Measurements from ENCODE around the gene FUT4. TPM values are rescaled to one million over a fixed set of nuclear protein-coding genes. Genes with fewer than 3 reads are reported as not detected.

FUT4 gene
- total RNA-seq, 1 experiment from 2014 or later: 7.7 TPM

DNA sequence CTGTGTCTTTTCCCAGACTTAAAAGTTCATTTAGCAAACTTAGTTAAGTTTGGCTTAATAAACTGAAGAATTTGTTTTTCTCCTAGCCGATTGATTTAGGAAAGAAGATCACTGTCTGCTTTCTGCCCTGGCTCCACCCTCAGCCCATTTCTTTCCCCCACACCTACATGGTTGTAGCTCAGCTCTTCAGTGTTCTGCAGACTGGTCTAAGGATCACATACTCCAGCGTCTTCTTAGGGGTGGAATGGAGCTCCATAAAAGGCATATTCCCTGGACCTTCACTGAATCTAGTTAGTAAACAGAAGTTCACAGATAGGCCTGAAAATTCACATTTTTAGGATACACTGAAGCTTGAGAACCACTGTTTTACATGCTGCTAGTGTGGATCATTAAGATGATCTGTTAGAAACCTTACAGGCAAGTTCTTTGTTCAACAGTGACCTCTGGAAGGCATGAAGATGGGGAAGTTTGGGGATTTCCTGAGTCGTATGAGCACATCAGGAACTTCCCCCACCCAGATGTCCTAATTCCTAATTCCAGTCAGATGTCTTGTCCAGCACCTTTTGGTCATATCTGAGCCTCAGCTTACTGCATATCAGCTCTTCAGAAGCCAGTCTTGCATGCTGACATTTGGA lies 40.3 kb downstream of the FUT4 start:
- ATAC-seq: no peak
- no peaks in the 10 kb centered on the region for H3K9me3 Mint-ChIP-seq
- no peak overlapping the region for H3K27ac Mint-ChIP-seq
- no peak overlapping the region for H3K4me3 Mint-ChIP-seq
- H3K27me3 Mint-ChIP-seq (ENCODE audit: low read depth): peaks cover 12% of the 10 kb centered on the region
- no peak for TF ChIP-seq RELA (CRISPR knock-in tag; IDR thresholded peaks at IDR 0.05; ENCODE audit: borderline replicate concordance)
- TF ChIP-seq ATF2 (CRISPR knock-in tag; IDR thresholded peaks at IDR 0.05; ENCODE audit: borderline replicate concordance, low read depth): no peak
- no peak for TF ChIP-seq ZNF317 (CRISPR knock-in tag; IDR thresholded peaks at IDR 0.05; ENCODE audit: borderline replicate concordance, low read depth)
- TF ChIP-seq, protein P1, sequence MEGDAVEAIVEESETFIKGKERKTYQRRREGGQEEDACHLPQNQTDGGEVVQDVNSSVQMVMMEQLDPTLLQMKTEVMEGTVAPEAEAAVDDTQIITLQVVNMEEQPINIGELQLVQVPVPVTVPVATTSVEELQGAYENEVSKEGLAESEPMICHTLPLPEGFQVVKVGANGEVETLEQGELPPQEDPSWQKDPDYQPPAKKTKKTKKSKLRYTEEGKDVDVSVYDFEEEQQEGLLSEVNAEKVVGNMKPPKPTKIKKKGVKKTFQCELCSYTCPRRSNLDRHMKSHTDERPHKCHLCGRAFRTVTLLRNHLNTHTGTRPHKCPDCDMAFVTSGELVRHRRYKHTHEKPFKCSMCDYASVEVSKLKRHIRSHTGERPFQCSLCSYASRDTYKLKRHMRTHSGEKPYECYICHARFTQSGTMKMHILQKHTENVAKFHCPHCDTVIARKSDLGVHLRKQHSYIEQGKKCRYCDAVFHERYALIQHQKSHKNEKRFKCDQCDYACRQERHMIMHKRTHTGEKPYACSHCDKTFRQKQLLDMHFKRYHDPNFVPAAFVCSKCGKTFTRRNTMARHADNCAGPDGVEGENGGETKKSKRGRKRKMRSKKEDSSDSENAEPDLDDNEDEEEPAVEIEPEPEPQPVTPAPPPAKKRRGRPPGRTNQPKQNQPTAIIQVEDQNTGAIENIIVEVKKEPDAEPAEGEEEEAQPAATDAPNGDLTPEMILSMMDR (IDR thresholded peaks at IDR 0.05): no peak
- ChIA-PET POLR2A (interaction anchor here (0.6 kb wide), 1 partner anchor 23 kb away, joined by 3 read pairs; no protein-coding TSS in a partner anchor), CTCF (interaction anchor here (0.5 kb wide), 1 partner anchor 39 kb away, joined by 3 read pairs; no protein-coding TSS in a partner anchor)
- DNase-seq (ENCODE audit: low spot score): no peak
- no peaks in the 10 kb centered on the region for H3K36me3 Mint-ChIP-seq
- H3K4me1 Mint-ChIP-seq: no peaks in the 10 kb centered on the region

- H3K27me3 Mint-ChIP-seq (ENCODE audit: low read depth): peaks cover 12% of the 10 kb centered on the region
- DNase-seq (ENCODE audit: low spot score) (no peak), ATAC-seq (no peak)
- no peak for TF ChIP-seq ZBTB43 (CRISPR knock-in tag; IDR thresholded peaks at IDR 0.05)
- TF ChIP-seq PRDM15 (CRISPR knock-in tag; IDR thresholded peaks at IDR 0.05): no peak
- POLR2A ChIA-PET: no interaction called here
- no peaks in the 10 kb centered on the region for H3K4me1 Mint-ChIP-seq
- CTCF ChIA-PET: interaction anchor here (0.5 kb wide), 1 partner anchor 38 kb away, joined by 3 read pairs; no protein-coding TSS in a partner anchor
- H3K9me3 Mint-ChIP-seq: no peaks in the 10 kb centered on the region
- H3K36me3 Mint-ChIP-seq: no peaks in the 10 kb centered on the region
- H3K4me3 Mint-ChIP-seq: no peak overlapping the region
- H3K27ac Mint-ChIP-seq: no peak overlapping the region
Measured at GRCh38 chr11:94584978-94585377, 41.3 kb downstream of the FUT4 start.

GRCh38 chr11:94585399-94585798 lies 41.7 kb downstream of the FUT4 start:
- CTCF ChIA-PET: no interaction called here
- H3K4me3 Mint-ChIP-seq: no peak overlapping the region
- ATAC-seq: no peak
- TF ChIP-seq ZNF416 (CRISPR knock-in tag; IDR thresholded peaks at IDR 0.05) (no peak), NR3C1 (CRISPR knock-in tag; conservative IDR thresholded peaks at IDR 0.05; ENCODE audit: low read depth) (no peak), NR2C2 (CRISPR knock-in tag; IDR thresholded peaks at IDR 0.05) (no peak), SMAD3 (CRISPR knock-in tag; IDR thresholded peaks at IDR 0.05; ENCODE audit: borderline replicate concordance) (no peak), ATF6 (CRISPR knock-in tag; IDR thresholded peaks at IDR 0.05) (no peak), NFATC4 (CRISPR knock-in tag; IDR thresholded peaks at IDR 0.05) (no peak), NFE2L1 (CRISPR knock-in tag; IDR thresholded peaks at IDR 0.05) (no peak)
- H3K27ac Mint-ChIP-seq: no peak overlapping the region
- no peaks in the 10 kb centered on the region for H3K36me3 Mint-ChIP-seq
- POLR2A ChIA-PET: no interaction called here
- H3K27me3 Mint-ChIP-seq (ENCODE audit: low read depth): peaks cover 12% of the 10 kb centered on the region
- DNase-seq (ENCODE audit: low spot score): no peak
- no peaks in the 10 kb centered on the region for H3K9me3 Mint-ChIP-seq
- no peaks in the 10 kb centered on the region for H3K4me1 Mint-ChIP-seq

All from WTC11 (cell line).